ENCODE measurements around the gene INSIG1. TPM values are rescaled to one million over a fixed set of nuclear protein-coding genes. Genes with fewer than 3 reads are reported as not detected.

The INSIG1 gene
- total RNA-seq, 1 donor from 2014 or later = 6.9 TPM

GRCh38 chr7:155312633-155313032, 15.0 kb downstream of the INSIG1 start:
- intact Hi-C loops (cut with DNase I) = no loop called here
- DNase-seq (no peak), ATAC-seq (ENCODE audit: poor library complexity) (no peak)

DNA sequence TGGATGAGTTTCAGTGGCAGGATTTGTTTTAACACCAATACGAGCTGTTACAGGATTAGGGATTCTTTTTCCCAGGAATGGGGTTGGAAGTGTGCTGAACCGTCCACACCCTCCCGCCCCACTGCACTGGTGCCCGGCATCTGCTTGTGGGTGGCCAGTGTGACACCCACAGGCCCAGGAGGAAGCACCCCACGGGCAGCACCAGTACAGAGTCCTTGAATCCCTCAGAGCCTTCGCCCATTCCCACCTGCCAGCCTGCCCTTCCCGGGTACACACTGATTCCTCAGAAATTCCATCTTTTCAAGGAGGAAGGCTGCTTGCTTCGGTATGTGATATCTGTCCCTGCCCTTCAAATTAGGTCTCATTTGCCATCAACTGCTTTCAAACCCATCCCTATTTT, 15.4 kb downstream of the INSIG1 start:
- intact Hi-C loops (cut with DNase I) = no loop called here
- ATAC-seq (ENCODE audit: poor library complexity) = no peak
- no peak for DNase-seq

DNA sequence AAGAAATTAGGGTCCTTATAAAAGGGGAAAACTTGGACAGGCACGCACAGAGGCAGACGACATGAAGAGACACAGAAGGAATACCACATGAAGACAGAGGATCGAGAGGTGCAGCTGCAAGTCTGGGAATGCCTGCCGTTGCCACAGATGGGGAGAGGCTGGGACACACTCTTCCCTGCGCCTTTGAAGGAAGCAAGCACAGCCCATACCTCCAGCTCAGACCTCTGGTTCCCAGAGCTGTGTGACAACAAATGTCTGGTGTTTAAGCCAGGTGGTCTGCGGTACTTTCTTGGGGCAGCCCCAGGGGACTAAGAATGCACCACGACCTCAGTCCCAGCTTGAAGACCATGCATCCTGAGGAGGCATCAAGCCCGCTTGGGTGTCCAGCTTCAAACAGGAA, 18.3 kb downstream of the INSIG1 start:
- DNase-seq (no peak), ATAC-seq (ENCODE audit: poor library complexity) (no peak)
- intact Hi-C loops (cut with DNase I) = no loop called here

DNA sequence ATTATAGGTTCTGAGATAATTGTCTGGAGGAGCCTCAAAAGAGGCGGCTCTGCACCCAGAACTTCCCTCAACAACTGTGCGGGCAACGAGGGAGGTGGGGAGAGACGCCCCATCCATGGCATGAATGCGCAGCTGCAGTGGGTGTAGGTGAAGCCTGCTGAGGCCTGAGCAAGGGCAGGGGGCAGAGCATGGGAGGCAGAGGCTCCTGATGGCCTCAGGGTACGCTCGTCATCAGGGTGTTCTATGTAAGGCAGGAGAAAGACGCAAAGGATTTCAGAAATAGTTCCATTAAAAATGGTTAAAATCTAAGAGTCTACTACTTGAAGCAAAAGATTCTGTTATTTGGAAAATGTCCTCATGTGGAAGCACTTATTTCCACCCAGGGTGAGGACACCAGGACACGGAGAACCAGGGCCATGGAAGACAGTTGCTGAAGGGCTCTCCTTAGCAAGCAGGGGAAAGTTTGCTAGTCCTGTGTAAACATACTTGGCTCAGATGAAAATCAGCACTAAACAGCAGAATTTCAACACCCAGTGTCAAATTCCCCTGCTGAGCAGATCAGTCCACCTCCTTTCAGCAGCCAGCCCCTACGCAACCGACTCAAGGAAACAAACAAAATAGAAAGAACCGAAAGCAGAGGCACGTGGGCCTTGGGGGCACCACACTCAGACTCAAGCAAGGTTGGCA, 18.9 kb downstream of the INSIG1 start:
- no peak for ATAC-seq (ENCODE audit: poor library complexity)
- DNase-seq = no peak
- intact Hi-C loops (cut with DNase I) = no loop called here

GRCh38 chr7:155317114-155317434, 19.4 kb downstream of the INSIG1 start:
- no peak for DNase-seq
- intact Hi-C loops (cut with DNase I) = no loop called here

DNA sequence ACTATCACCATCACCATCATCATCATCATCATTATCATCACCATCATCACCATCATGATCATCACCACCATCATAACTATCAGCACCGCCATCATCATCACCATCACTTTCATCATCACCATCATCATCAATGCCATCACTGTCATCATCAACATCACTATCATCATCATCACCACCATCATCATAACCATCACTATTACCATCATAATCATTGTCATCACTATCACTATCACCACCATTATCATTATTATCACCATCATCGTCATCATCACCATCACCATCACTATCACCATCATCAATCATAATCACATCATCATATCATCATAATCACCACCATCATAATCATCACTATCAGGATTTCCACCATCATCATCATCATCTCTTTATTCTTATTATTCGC, 20.6 kb downstream of the INSIG1 start:
- intact Hi-C loops (cut with DNase I) = no loop called here
- no peak for ATAC-seq (ENCODE audit: poor library complexity)
- no peak for DNase-seq

More at GRCh38 chr7:155317114-155317434, 19.4 kb downstream of the INSIG1 start:
- ATAC-seq (ENCODE audit: poor library complexity) = no peak

- ATAC-seq (ENCODE audit: poor library complexity) = no peak
- intact Hi-C loops (cut with DNase I) = loop anchor here (10.0 kb wide), 1 partner anchor 58 kb away; no protein-coding TSS in a partner anchor
- no peak for DNase-seq
Observed at GRCh38 chr7:155322530-155322929, 24.9 kb downstream of the INSIG1 start.

DNA sequence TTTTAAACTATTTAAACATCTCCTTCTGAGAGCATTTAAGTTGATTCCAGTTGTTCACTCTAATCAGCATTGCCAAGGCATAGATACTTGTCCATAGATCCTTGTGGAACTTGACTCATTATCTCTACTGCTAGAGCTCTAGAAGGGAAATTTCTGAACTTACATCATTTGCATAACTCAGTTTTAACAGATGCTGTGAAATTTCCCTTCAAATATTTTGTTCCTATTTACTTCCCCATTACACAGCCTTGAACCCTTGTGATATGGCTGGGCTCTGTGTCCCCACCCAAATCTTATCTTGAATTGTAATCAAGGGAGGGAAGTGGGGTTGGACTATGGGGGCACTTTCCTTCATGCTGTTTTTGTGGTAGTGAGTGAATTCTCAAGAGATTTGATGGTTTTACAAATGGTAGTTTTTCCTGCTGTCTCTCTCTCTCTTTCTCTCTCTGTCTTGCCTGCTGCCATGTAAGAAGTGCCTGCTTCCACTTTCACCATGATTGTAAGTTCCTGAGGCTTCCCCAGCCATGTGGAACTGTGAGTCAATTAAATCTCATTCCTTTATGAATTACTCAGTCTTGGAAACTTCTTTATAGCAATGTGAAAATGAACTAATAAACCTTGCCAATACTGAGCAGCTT, 25.4 kb downstream of the INSIG1 start:
- ATAC-seq (ENCODE audit: poor library complexity) (no peak), DNase-seq (no peak)
- intact Hi-C loops (cut with DNase I) = loop anchor here (10.0 kb wide), 1 partner anchor 58 kb away; no protein-coding TSS in a partner anchor

- no peak for ATAC-seq (ENCODE audit: poor library complexity)
- intact Hi-C loops (cut with DNase I) = loop anchor here (10.0 kb wide), 1 partner anchor 59 kb away; no protein-coding TSS in a partner anchor
- no peak for DNase-seq
Observed at GRCh38 chr7:155324012-155324917, 26.6 kb downstream of the INSIG1 start.

- intact Hi-C loops (cut with DNase I) = loop anchor here (10.0 kb wide), 1 partner anchor 60 kb away; no protein-coding TSS in a partner anchor
- no peak for DNase-seq
- no peak for ATAC-seq (ENCODE audit: poor library complexity)
Observed at GRCh38 chr7:155324918-155325235, 27.2 kb downstream of the INSIG1 start.

GRCh38 chr7:155326385-155326784, 28.7 kb downstream of the INSIG1 start:
- ATAC-seq (ENCODE audit: poor library complexity) (no peak), DNase-seq (no peak)
- intact Hi-C loops (cut with DNase I) = loop anchor here (10.0 kb wide), 1 partner anchor 62 kb away; no protein-coding TSS in a partner anchor

- ATAC-seq (ENCODE audit: poor library complexity) = no peak
- DNase-seq = no peak
- intact Hi-C loops (cut with DNase I) = loop anchor here (10.0 kb wide), 1 partner anchor 63 kb away; no protein-coding TSS in a partner anchor
Observed at GRCh38 chr7:155327590-155328320, 30.1 kb downstream of the INSIG1 start.

DNA sequence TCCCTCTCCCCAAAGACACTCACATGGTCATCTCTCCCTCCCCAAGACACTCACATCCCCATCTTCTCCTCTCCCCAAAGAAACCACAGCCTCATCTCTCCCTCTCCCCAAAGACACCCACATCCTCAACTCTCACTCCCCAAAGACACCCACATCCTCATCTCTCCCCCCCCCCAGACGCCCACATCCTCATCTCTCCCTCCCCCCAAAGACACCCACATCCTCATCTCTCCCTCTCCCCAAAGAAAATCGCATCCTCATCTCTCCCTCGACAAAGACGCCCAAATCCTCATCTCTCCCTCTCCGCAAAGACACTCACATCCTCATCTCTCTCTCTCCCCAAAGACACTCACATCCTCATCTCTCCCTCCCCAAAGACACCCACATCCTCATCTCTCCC, 31.5 kb downstream of the INSIG1 start:
- intact Hi-C loops (cut with DNase I) = loop anchor here (10.0 kb wide), 1 partner anchor 64 kb away; no protein-coding TSS in a partner anchor
- DNase-seq (no peak), ATAC-seq (ENCODE audit: poor library complexity) (no peak)

DNA sequence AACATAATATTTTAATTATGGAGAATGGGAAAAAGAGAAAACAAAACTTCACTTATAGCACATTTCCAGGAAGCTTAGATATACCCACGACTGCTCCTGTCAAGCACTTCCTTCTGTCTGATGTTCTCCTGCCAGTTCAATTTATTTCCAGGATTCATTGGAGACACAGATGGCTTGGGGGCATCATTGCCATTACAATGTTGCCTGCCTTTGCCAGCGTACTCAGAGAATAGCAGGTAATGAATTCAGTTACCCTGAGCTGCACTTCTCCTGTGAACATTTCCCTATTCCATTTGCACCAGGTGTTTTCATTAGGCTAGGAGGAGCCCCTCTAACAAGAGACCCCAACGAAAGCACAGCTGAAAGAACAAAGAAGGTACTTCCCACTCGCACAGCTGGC, 33.7 kb downstream of the INSIG1 start:
- intact Hi-C loops (cut with DNase I) = no loop called here
- ATAC-seq (ENCODE audit: poor library complexity) = no peak
- DNase-seq = no peak

- ATAC-seq (ENCODE audit: poor library complexity) (no peak), DNase-seq (no peak)
- intact Hi-C loops (cut with DNase I) = no loop called here
Observed at GRCh38 chr7:155333346-155334234, 35.9 kb downstream of the INSIG1 start.

DNA sequence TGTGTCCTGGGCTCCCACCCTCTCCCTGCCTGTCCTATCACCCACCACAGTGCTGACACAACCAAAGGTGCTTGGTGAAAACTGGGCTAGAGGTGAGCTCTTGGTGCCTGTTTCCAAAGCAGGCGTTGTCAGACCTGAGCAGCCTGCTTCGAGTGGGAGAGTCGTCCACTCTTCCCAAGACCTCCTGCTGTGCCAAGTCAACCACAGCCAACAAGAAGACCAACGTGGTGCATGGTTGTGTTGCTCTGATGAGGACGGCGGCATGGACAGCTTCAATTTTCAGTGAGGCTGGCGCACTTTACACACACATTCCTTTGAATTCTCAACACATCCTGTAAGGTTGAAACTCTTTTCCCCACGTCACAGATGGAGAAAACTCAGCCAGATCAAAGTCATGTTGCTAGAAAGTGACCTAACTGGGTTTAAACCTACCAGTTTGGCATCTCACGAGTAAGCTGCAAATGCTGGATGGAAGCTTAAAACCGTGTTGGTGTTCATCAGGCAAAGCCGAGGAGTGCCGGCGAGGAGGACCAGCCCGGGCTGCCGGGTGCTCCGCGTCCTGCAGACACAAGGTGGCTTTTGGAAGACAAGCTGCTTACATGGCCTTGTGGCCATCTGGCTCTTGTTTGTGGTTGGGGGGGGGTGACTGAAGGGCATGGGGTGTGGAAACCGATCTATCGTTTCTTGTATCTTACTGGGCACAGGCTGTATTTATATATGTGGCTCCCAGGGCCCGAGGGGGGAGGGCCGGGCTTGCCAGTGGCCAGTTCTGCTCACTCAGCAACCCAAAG, 39.3 kb downstream of the INSIG1 start:
- ATAC-seq (ENCODE audit: poor library complexity) (no peak), DNase-seq (no peak)
- intact Hi-C loops (cut with DNase I) = no loop called here

DNA sequence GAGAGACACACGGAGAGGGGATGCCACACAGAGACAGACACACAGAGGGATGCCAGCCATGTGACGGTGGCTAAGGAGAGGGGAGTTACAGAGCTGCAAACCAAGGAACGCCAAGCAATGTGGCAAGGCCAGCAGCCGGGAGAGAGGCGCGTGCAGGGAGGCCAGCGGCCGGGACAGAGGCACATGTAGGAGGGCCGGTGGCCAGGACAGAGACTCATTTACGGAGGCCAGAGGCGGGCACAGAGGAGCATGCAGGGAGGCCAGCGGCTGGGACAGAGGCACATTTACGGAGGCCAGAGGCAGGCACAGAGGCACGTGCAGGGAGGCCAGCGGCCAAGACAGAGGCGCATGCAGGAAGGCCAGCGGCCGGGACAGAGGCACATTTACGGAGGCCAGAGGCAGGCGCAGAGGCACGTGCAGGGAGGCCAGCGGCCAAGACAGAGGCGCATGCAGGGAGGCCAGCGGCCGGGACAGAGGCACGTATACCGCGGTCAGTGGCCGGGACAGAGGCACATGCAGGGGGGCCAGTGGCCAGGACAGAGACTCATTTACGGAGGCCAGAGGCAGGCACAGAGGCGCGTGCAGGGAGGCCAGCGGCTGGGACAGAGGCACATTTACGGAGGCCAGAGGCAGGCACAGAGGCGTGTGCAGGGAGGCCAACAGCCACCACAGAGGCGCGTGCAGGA, 40.4 kb downstream of the INSIG1 start:
- intact Hi-C loops (cut with DNase I) = no loop called here
- ATAC-seq (ENCODE audit: poor library complexity) (no peak), DNase-seq (no peak)

Data from Right ventricle myocardium superior (tissue), 1 donor.